Measurements from ENCODE around the gene CERS4.

GRCh38 chr19:8233370-8233769 is 24.2 kb downstream of the CERS4 start:
- TF ChIP-seq CTCF (IDR thresholded peaks at IDR 0.05) (no peak), POLR2A (IDR thresholded peaks at IDR 0.05) (no peak)

Measured in right lobe of liver (tissue), 4 donors.